Dermis microvascular lymphatic vessel endothelial cell (primary cell): Measurements from ENCODE around the gene TMEM269. TPM values are rescaled to one million over a fixed set of nuclear protein-coding genes. Genes with fewer than 3 reads are reported as not detected.

Experiments
- DNase-seq, 2 donors: peaks; one replicate each; pipeline versions ENCODE4 v3.0.0 to v3.0.0-alpha.2; 2010; ENCODE audit warnings: low read depth in 2 of 2
- total RNA-seq: library from RNA; depleted of rRNA; stranded (reverse); fragments of >200 nt; gene quantifications from 2 replicates; pipeline ENCODE4 v1.2.1, GENCODE V29; 2014

Gene TMEM269, protein sequence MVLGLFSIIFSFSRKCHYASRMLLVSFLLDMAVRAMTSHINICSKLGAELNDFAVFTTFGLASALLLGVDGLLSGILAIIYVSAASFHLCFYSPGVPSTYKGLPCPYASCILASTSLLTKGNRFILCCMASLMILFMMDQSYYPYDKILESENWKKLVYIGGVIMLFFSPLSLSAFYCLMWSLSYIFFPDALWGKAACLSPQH
- under 0.01 TPM in 1 of 2 replicates, not detected in the other for total RNA-seq

DNA sequence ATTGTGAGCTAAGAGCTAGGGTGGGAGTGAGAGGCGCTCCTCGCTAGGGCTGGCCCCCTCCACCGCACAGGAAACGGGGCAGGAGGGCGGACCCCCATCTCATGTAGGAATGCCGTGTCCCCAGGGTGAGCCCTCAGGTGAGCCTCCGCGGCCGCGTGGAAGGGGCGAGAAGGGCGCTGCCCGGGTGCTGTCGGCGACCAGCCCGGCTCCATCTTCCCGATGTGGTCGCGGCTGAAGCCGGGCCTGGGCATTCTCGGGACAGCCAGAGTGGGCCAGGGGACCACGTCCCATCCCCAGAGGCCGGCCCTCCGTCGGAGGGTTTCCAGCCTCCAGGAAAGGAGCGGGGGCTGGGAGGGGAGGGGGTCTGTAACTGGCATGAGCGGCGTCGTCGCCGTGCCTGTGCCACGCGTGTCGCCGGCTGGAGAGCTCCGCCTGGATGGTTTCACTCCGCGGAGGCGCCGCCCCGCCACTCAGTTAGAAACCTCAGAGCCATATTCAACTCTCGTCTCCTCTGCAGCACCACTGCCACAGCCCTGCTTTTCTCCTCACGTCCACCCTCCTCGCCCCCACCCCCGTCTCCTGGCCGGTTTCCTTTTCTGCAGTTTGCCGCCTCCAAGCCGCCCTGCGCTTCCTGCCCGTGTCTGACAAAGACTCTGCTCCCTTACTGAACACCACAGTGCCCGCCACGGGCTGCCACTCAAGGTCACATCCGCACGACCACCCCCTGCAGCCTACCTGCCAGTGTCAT is at the start of gene TMEM269:
TSS of gene TMEM269 (plus strand) at position 46 of the 748 bp plus-strand sequence. CDS start 4,903 bp downstream, outside the sequence.
- peak in 1 of 2 donors; percentile 26 for DNase-seq

DNA sequence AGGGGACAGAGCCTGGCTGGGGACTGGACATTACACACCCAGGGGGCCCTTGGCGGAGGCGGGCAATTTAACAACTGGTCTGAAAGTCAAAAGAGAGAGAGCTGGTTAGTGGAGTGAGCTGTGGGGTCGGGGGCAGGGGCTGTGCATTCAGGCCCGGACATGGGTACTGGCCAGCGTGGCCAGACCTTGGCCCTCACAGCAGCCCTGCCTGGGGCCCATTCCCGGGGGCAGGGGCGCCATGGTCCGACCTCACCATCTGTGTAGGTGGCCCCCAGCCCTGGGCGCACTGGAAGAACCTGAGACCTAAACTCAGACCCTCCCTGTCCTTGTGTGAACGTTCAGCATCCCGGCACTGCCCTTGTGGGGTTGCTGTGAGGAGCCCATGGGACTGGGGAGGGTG is 49.7 kb upstream of the TMEM269 start:
- DNase-seq, result no peak

DNA sequence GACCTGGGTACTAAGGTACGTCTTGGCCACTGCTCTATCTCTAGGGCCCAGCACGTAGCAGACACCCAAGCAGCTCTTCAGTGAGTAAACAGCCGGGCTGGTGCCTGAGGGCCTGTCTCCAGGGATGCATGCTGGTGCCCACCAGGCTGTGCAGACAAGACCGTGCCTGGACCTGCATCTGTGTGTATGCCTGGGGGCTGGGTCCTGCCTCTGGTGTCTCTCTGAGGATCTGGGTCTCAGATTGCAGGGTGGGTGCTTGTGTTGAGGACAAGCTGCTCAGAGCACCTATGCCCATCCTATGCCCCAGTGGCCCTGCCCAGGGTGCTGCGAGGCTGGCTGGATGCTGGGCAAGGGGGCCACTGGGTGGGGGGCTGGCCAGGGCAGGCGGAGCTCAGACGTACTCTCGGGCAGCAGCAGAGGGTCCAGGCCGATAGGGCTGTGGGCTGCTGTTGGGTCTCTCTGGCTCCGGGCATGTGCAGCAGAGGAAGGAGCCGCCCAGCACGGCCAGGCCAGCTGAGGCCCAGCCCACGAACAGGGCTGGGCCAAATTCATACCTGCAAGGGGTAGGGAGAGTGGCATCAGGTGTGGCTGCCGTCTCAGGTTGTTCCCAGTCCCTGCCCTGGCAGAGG is 49.2 kb upstream of the TMEM269 start:
- DNase-seq, result no peak

DNA sequence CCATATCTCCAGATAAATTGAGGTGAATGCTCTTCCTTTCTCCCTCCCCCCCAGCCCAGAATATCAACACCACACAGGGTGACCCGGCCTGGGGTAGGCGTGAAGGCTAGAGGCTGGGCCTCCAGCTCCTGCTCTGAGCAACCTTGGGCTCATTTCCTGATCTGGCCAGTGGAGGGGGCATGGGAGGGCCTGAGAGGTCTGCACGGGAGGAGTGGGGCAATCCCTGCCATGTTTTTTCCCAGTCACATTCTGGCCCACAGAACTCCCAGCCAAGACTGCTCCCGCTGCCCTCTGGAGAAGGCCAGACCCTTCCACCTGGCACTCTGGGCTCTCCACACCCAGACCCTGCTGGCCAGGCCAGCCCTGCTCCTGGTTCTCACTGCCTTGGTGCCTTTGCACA is 48.6 kb upstream of the TMEM269 start:
- no peak for DNase-seq

DNA sequence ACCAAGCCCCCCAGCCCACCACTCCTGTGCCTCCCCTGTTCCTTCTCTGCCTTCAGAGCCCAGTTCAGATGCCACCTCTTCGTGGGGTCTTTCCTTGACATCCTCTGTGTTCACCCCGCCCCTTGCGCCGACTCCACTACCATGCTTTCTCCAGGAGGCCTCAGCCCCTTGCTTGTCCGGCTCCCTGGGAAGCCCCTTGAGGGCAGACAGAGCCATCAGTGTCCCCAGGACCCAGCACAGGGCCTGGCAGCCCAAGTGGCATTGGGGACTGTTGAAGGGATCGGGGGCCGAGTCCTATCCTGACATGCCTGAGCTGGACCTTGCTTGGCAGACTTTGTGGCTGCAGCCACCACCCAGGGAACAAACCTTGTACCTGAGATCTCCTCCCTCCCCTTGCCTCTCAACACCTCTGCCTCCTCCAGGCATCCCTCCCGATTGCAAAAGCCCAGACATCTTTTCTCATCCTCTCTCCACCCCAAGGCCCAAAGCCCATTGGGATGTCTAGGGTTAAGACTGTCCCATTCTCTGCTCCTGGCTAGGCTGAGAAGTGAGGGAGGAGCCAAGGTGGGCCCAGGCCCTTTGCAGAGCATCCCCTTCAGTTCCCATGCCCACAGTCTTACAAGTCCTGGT is 48.1 kb upstream of the TMEM269 start:
- DNase-seq, result no peak

DNA sequence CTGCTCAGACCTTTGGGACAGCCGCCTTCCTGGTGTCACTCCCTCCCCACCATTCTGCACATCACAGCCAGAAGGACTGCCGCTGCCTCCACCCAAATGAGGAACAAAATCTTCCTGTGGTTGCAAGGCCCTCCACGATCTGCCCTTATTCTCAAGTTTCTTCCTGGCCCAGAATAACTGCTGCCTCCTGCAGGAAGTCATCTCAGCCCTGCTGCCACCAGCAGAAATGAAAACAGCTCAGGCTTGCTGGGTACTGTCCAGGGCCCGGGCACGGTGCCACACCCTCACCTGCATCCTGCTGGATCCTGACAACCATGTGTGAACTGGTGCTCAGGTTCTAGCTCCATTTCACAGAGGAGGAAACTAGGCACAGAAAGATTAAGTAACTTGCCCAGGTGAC is 47.5 kb upstream of the TMEM269 start:
- DNase-seq, result no peak

DNA sequence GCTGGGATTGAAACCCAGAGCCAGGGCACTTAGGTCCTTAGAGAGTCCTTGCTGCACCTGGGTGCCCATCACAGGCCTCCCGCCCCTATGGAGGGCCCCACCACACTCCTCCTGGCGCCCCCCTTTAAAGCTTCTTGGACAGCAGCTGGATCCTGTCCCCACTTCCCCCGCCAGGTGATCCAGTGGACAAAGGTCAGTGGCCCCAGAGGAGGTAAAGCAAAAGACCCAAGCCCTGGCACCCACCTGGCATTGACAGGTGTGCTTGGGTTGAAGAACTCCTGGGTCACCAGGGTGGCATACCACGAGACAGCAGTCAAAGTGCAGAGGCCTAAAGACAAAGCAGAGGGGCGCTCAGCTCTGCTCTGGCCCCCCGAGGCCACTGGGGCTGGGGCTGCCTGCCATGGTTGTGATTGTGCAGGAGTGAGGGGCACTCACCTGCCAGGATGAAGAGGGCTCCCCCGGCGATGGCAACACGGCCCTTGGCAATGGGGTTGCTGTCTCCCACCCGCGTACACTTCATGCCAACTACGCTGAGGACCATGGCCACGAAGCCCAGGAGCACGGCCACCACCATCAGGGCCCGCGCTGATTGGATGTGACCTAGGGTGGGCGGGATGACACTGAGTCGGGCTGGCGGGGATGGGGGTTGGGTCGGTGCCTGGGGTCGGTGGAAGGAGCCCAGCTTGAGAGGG is 46.7 kb upstream of the TMEM269 start:
- no peak for DNase-seq

DNA sequence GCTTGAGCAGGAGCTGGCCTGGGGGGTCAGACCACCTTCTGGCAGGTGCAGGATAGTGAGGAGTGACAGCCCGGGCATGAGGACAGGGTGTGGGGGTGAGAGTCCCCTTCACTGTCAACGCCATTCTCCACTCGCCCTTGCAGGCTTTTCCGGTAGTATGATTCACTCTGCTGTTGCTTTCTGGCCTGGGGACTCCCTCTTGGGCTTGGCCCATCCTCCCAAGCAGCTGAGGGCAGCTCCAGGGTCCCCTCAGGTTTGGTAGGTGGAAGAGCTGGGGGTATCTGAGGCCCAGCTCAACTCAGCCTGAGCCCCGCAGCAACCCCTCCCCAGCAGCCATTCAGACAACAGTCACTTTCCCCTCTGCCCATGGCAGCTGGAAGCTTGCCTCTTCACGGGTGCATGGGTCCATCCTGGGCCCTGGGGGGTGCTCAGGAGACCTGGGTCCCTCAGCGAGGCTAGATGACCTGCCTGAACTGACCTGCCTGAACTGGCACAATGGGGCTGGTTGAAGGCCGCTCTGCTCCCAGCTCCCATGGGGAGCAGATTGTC is 46.0 kb upstream of the TMEM269 start:
- DNase-seq, result no peak

DNA sequence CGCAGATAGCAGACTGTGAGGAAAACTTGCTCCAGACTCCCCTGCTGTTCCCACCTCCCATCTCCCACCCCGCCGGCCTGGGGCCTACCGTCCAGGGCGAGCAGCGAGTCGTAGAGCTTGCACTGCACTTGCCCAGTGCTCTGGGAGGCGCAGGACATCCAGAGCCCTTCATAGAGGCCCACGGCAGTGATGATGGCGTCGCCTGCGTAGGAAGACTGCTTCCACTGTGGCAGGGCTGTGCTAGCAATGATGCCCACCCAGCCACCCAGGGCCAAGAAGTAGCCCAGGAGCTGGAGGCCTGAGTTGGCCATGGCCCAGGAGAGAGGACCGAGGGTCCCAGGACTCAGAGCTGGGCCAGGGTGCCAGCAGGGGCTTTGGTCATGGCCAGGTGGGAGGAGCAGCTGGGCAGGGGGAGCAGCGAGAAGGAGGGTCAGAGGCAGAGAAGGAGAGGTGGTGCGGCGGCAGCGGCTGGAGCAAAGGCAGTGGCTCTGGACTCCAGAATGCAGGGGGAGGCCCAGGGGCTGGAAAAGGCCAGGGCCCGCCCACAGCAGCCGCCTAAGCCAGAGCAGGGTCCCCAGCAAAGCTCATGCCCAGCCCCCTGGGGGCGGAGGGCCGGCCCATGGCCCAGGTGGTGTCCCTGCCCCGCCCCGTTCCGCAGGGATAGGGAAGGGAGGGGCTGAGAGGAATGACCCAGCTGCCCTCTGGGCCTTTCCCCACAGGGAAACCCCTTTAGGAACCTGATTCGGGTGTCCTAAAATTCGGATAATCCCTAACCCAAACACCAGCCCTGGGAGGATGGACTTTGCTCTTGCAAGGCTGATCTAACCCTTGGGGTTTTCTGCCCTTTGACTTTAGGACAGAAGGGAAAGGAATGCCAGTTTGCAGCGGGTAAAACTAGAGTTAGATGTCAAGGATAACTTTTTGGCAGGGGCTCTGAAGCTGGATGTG is 44.8 kb upstream of the TMEM269 start, which contains the start of gene CLDN19:
TSS of gene CLDN19 (minus strand) at position 484 of the 948 bp plus-strand sequence. CDS start at position 311, 173 bp downstream.
- DNase-seq, result no peak

DNA sequence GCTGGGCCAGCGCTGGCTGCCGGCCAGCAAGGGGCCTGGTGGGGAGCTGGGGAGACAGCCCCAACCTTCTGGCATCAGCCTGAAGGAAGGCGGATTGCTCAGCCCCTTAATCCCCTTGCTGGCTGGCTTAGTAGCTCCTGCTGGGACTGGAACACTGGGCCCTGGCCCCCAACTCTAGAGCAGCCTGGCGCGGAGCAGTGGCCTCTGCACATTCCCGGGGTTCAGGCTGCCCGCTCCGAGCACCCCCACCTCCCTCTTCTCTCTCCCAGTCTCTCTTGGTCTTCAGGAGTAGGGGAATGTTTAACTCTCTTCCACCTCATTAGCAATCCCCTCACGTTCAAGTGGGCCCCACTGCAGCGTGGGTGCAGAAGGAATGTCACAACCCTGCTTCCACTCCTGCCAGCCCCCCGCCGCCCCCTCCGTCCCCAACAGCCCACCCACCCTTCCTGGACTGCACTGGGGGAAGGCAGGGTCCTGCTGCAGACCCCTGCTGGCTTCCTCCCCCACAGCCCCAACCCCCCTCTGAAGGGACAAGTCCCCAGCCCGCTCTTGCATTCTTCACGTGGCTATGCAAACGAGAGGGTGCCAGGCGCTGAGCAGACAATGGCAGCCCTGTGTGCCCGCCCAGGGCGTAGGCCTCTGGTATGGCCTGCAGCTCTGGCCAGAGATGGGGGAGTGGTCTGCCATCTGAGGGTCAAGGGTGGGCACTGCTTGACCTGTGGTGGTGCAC is 43.8 kb upstream of the TMEM269 start:
- DNase-seq, result no peak

DNA sequence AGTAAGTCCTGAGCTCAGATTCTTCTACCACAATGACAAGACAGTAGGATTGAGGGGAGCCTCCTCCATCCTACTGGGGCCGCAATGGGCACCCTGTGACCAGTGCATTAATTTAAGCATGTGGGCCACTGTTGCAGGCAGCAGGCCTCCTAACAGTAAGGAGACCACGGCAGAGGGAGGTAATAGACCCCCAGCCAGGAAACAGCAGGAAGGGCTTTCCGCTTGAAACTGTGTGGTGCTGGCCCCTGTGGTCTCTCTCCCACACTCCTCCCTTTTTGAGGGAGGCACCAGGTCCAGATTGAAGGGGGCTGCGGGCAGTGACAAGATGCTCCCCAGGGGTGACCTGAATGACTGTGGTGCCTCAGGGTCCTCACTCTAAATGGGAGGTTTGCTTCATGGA is 43.1 kb upstream of the TMEM269 start:
- no peak for DNase-seq

DNA sequence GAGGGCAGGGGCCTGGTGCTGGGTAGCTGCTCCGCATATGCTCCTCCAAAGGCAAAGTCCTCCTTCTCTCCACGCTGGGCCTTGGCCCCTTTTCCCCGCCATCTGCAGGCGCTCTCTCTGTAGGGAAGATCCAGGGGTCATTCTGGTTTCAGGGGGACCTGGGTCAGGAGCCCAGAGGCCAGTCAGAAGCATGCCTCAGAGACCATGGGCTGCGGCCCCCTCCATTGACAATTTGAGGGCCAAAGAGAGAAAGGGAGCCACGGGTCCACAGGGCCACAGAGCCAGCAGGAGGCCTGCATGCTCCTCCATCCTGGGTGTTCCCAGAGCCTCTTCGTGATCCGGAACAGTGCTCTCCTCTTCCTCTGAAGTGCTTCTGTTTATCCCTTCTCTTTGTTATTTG is 42.6 kb upstream of the TMEM269 start:
- no peak for DNase-seq

DNA sequence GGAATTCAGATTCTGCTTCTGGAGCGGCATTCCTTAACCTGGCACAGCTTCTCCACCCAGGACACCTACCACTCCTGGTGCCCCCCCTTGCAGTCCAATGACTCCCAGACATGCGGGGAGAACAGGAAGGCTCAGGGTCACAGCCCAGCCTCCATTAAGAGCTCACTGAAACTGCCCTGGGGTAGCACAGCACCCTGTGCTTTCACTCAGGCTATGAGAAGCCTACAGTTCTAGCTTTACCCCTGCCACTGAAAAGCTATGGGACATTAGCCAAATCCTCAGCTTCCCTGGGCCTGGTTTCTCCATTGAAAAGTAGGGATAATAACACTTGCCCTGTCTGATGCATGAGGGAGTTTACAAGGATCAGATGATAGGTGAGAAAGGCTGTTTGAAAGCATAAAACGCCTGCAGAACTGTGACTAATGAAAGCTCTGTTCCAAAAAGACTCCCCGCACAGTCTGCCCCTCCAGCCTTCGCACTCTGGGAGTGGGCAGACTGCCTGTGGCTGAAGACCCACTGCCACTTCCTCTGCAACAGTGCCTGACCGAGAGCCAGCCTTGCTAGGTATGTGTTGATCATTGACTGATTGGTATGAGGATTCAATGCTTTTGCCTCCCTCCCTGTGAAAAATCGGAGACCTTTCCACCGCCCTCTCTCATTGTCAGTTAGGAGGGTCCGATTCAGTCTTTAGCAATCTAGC is 42.0 kb upstream of the TMEM269 start:
- no peak for DNase-seq

DNA sequence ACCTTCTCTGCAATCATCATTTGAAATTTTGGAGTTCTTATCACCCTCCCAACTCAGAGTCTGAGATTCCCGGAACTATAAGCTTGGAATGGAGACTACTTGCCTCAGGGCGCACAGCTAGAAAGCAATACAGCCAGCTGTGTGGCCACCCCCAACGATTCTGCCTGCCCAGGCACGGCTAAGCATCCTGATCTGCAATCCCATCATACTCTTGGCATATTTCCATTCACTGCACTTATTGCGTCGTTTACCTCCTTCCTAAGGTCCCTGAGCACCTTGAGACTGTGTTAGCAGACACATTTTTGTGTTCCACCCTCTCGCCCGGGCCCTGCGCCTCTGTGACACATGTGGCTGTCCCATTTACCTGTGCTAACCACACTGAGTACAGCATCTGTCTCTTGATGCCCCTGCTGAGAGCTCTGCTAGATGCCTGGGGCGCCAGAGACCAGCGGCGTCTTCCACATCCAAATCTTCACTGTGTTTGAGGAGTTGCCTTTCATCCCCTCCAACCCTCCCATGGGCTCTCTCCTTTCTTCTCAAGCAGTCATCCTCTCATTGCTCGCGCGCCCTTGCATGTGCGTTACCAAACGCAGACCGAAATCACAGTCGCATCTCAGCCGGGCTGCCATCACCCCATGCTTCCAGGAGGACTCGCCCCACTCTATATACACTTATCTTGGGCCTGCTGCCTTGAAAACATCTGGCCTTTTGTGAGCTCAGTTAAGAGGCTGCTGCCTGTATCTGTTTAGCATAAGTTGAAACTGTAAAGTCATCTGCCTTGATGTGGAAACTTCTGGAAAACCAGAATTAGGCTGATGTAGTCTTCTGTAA is 41.3 kb upstream of the TMEM269 start:
- DNase-seq, result no peak

DNA sequence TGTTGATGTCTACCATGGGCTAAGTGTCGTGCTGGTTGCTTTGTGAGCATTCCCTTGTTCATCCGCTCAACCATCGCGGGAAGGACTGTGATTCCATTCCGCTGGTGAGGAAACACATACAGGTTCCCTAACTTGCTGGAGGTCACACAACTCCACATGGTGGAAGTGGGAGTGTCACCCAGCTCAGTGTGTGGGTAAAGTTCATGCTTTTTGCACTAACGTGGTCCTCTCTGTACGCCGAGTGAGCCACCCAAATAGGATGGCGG is 40.7 kb upstream of the TMEM269 start:
- no peak for DNase-seq

DNA sequence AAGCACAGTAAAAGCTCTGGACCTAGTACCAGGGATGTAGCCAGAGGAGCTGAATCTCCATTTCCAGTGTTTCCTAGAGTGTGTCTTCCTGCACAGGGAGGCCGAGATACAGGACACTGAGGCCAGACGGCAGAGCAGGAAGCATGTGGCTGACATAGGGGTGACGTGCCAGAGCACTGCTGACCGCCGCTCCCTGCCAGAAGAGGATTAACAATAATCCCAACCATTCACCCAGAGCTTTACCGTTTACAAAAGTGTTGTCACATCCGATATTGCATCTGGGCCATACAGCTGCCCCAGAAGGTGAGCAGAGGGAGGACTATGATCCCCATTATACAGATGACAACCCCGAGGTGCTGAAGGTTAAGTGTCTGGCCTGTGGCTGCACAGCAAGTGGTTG is 38.9 kb upstream of the TMEM269 start:
- peak in 1 of 2 donors; percentile 23 for DNase-seq

DNA sequence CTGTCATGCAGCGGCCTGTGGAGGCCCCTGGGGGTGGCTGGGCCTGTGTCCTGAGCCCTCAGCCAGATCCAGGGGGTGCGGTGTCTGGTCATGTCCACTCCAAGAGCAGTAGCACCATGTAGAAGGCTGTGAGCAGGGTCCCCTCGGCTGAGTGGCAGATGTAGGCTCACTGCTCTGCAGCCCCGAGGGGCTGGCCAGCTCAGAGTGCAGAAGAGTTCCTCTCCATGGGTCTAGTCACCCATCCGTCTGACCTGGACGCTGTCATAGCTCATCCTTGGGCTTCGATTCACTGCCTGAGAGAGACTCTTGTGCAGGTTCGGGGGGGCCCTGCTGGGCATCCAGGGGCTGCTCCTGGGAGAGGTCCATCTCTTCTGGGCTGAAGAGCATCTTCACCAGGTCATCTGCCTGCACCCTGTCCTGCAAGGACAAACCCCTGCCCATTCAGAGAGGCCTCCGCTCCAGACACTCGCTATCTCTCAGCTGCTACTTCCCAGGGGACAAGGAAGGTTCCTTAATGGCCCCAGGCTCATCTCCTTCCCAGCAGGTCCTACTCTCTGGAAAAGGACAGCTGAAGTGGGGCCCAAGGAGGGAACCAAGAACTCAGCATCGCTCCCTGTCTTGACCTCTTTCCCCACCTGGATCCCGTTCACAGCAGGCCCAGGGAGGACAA is 38.2 kb upstream of the TMEM269 start:
- DNase-seq, result no peak

DNA sequence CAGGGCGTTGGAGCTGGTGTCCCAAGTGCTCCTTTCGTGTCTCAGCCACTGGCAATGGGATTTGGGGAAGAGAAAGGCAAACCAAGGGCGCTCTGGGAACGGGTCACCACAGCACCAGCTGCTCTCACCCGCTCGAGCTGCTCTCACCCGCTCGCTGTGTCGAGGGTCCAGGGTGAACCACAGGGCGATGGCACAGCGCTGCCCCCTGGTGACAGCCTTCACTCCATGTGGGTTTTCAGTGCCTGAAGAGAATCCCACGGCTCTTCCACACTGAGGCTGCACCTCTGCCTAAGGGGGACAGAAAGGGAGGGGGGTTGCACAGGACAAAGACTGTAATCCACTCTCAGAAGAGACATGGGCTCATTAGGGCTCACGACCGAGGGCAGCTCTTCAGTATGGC is 37.7 kb upstream of the TMEM269 start:
- peak in 1 of 2 donors; percentile 46 for DNase-seq
